H9 (cell line): ENCODE data around the gene AKT1. TPM values are rescaled to one million over a fixed set of nuclear protein-coding genes. Genes with fewer than 3 reads are reported as not detected.
A peak's percentile ranks its signal among the peaks of the same experiment; 100 is the strongest.

ENCODE experiments used
- DNase-seq: peaks from one replicate; pipeline ENCODE4 v3.0.0-alpha.2; 2017
- H2AFZ ChIP-seq: one replicate; pipeline ENCODE4 v1.6.1; 2013; ENCODE audit warnings: mild to moderate bottlenecking, low read length, control low read depth, moderate library complexity
- H2AK5ac ChIP-seq: 2 replicates; pipeline ENCODE4 v1.6.1; 2013; ENCODE audit warnings: low read length, control low read depth, mixed read lengths; ENCODE audit not compliant: insufficient read length
- H2BK120ac ChIP-seq: one replicate; pipeline ENCODE4 v1.6.1; 2013; ENCODE audit warnings: low read depth, mild to moderate bottlenecking, low read length, control low read depth, inconsistent platforms; ENCODE audit not compliant: poor library complexity, severe bottlenecking
- H2BK12ac ChIP-seq: 2 replicates; pipeline ENCODE4 v1.6.1; 2013; ENCODE audit warnings: low read length, control low read depth, mixed read lengths, low read depth; ENCODE audit not compliant: insufficient read length
- H2BK15ac ChIP-seq: 2 replicates; pipeline ENCODE4 v1.6.1; 2013; ENCODE audit warnings: low read depth, low read length, control low read depth
- H2BK20ac ChIP-seq: one replicate; pipeline ENCODE4 v1.6.1; 2013; ENCODE audit warnings: low read depth, mild to moderate bottlenecking, low read length, control low read depth, inconsistent platforms; ENCODE audit not compliant: poor library complexity, severe bottlenecking
- H2BK5ac ChIP-seq: 2 replicates; pipeline ENCODE4 v1.6.1; 2013; ENCODE audit warnings: low read length, control low read depth, mixed read lengths; ENCODE audit not compliant: insufficient read length
- H3K14ac ChIP-seq: 2 replicates; pipeline ENCODE4 v1.6.1; 2013; ENCODE audit warnings: low read length, control low read depth; ENCODE audit not compliant: insufficient read depth
- H3K18ac ChIP-seq: 2 replicates; pipeline ENCODE4 v1.6.1; 2013; ENCODE audit warnings: low read depth, mild to moderate bottlenecking, mixed read lengths, low read length, control low read depth; ENCODE audit not compliant: insufficient read length
- H3K23ac ChIP-seq: 2 replicates; pipeline ENCODE4 v1.6.1; 2013; ENCODE audit warnings: low read length, control low read depth, mixed read lengths, low read depth; ENCODE audit not compliant: insufficient read length
- H3K23me2 ChIP-seq: 2 replicates; pipeline ENCODE4 v1.6.1; 2013; ENCODE audit warnings: low read depth, mild to moderate bottlenecking, mixed read lengths, low read length, control low read depth; ENCODE audit not compliant: insufficient read length, poor library complexity, severe bottlenecking
- H3K27ac ChIP-seq: 2 replicates; pipeline ENCODE4 v1.5.1; 2013; ENCODE audit warnings: low read length, control low read depth, mixed read lengths, low read depth; ENCODE audit not compliant: insufficient read length
- H3K27me3 ChIP-seq: 2 replicates; pipeline ENCODE4 v1.6.1; 2013; ENCODE audit warnings: low read length, control low read depth, inconsistent platforms; ENCODE audit not compliant: insufficient read depth
- H3K4ac ChIP-seq: 2 replicates; pipeline ENCODE4 v1.6.1; 2013; ENCODE audit warnings: low read depth, mild to moderate bottlenecking, control low read depth, inconsistent platforms, low read length, moderate library complexity
- H3K4me1 ChIP-seq: 2 replicates; pipeline ENCODE4 v1.6.1; 2013; ENCODE audit warnings: low read length, control low read depth, inconsistent platforms; ENCODE audit not compliant: insufficient read depth
- H3K4me2 ChIP-seq: 2 replicates; pipeline ENCODE4 v1.6.1; 2013; ENCODE audit warnings: low read length, control low read depth, mixed read lengths; ENCODE audit not compliant: insufficient read length, insufficient read depth
- H3K56ac ChIP-seq: 2 replicates; pipeline ENCODE4 v1.6.1; 2013; ENCODE audit warnings: low read depth, mild to moderate bottlenecking, mixed read lengths, low read length, control low read depth; ENCODE audit not compliant: insufficient read length
- H3K79me1 ChIP-seq: 2 replicates; pipeline ENCODE4 v1.6.1; 2013; ENCODE audit warnings: low read depth, mild to moderate bottlenecking, moderate library complexity, low read length, control low read depth, inconsistent platforms; ENCODE audit not compliant: insufficient read depth, poor library complexity, severe bottlenecking
- H3K79me2 ChIP-seq: 2 replicates; pipeline ENCODE4 v1.6.1; 2013; ENCODE audit warnings: low read length, control low read depth, inconsistent platforms; ENCODE audit not compliant: insufficient read depth
- H3K9ac ChIP-seq: 2 replicates; pipeline ENCODE4 v1.6.1; 2013; ENCODE audit warnings: low read length, control low read depth, mixed read lengths; ENCODE audit not compliant: insufficient read length; ENCODE audit errors: extremely low read depth
- H3K9me3 ChIP-seq: one replicate; pipeline ENCODE4 v1.6.1; 2013; ENCODE audit warnings: low read depth, low read length, inconsistent platforms; ENCODE audit not compliant: control insufficient read depth
- H3T11ph ChIP-seq: one replicate; pipeline ENCODE4 v1.6.1; 2013; ENCODE audit warnings: mild to moderate bottlenecking, low read length, control low read depth, inconsistent platforms
- H4K20me1 ChIP-seq: one replicate; pipeline ENCODE4 v1.6.1; 2013; ENCODE audit not compliant: control insufficient read depth, insufficient read length, insufficient read depth
- H4K5ac ChIP-seq: 2 replicates; pipeline ENCODE4 v1.6.1; 2013; ENCODE audit warnings: low read depth, mild to moderate bottlenecking, mixed read lengths, low read length, control low read depth; ENCODE audit not compliant: insufficient read length
- H4K8ac ChIP-seq: replicated peaks from 2 replicates; pipeline ENCODE4 v1.6.1; 2013; ENCODE audit warnings: low read length, control low read depth, mixed read lengths, low read depth; ENCODE audit not compliant: insufficient read length
- H4K91ac ChIP-seq: 2 replicates; pipeline ENCODE4 v1.6.1; 2013; ENCODE audit warnings: low read depth, mild to moderate bottlenecking, moderate library complexity, mixed read lengths, low read length, control low read depth; ENCODE audit not compliant: insufficient read length
- H3K27ac Mint-ChIP-seq, 3 experiments: 2 replicates in 2 of 3; 3 replicates in 1 of 3; pipeline ENCODE4 v1.8.0; 2020 to 2021; ENCODE audit warnings: mixed read lengths in 3 of 3, mild to moderate bottlenecking in 1 of 3, moderate library complexity in 1 of 3
- H3K27me3 Mint-ChIP-seq: 2 replicates; pipeline ENCODE4 v1.8.0; 2021; ENCODE audit warnings: low read depth, mild to moderate bottlenecking, moderate library complexity, mixed read lengths
- H3K36me3 Mint-ChIP-seq, 3 experiments: 2 replicates in 2 of 3; 3 replicates in 1 of 3; pipeline ENCODE4 v1.8.0; 2020 to 2021; ENCODE audit warnings: low read depth in 3 of 3, mixed read lengths in 3 of 3; ENCODE audit not compliant: insufficient read depth in 1 of 3
- H3K4me1 Mint-ChIP-seq, 2 experiments: 2 replicates each; pipeline ENCODE4 v1.8.0; 2020; ENCODE audit warnings: mixed read lengths in 2 of 2
- H3K4me3 Mint-ChIP-seq, 2 experiments: 2 replicates in 1 of 2; 3 replicates in 1 of 2; pipeline ENCODE4 v1.8.0; 2020 to 2021; ENCODE audit warnings: mild to moderate bottlenecking in 2 of 2, mixed read lengths in 2 of 2, moderate library complexity in 1 of 2
- H3K9me3 Mint-ChIP-seq, 2 experiments: 2 replicates in 1 of 2; 3 replicates in 1 of 2; pipeline ENCODE4 v1.8.0; 2020; ENCODE audit warnings: mild to moderate bottlenecking in 2 of 2, mixed read lengths in 2 of 2, moderate library complexity in 1 of 2
- WGBS: extraction: QIAGEN DNeasy Blood & Tissue Kit; methylation state at CpG from one replicate; pipeline ENCODE4 v1.1.7; 2013; ENCODE audit warnings: missing lambda C conversion rate, low lambda C conversion rate, mixed read lengths; ENCODE audit not compliant: insufficient read length; ENCODE audit errors: extremely low coverage; 5-methylcytosine and 5-hydroxymethylcytosine counted together
- total RNA-seq: library from RNA; stranded (reverse); gene quantifications from 2 replicates; pipeline ENCODE4 v1.2.1, GENCODE V29; 2021
- TF ChIP-seq, protein P1 (sequence below): fragments of 200-600 bp; sonication (generic); conservative IDR thresholded peaks from 3 replicates; pipeline ENCODE4 v1.8.0; 2021; ENCODE audit warnings: antibody characterized with exemption, mild to moderate bottlenecking

The AKT1 gene
- total RNA-seq, 1 experiment from 2014 or later = 101 TPM

DNA sequence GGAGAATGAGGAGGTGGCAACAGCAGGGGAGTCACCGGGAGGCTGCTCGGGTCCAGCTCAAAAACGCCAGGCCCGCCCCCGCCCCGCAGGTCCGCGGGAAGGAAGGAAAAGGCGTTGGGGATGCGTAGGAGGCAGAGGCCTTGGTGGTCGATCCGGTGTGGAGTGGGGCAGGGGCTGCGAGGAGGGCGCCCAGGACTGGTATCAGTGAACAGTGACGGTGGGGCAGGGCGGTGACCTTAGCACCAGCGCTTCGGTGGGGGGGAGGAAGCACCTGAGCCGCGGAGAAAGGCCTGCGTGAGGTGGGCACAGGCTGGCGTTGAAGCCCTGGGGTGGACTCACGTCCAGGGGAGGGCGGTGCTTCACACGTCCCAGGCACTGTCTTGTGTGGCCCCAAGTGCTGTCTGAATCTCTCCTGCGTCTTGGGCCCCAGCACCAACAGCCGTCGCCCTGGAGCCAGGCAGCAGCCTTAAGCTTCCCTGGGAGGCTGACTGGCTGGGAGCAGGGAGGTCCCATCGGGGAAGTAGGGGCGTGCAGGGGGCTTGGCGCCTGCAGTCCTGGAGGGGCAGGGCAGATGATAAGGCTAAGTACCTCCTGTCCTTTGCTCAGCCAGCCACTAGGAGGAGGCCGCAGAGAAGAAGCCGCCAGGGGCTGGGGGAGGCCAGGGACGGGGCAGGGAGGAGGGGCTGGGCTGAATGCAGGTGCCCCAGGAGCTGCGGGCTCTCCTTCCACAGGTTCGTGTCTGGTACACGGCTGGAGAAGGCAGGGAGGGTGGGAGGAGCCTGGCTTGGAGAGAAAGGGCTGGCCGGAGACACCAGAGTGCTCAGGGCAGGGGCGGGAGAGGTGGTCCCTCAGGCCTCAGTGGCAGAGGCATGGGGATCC, 31.9 kb upstream of the AKT1 start:
- Histone ChIP-seq H2BK20ac (no peak overlapping the region), H2BK12ac (no peak overlapping the region), H3T11ph (no peak overlapping the region), H3K9ac (no peak overlapping the region), H3K4ac (no peak overlapping the region), H3K14ac (no peak overlapping the region), H3K79me1 (no peaks in the 10 kb centered on the region), H2BK120ac (no peak overlapping the region), H3K4me1 (no peaks in the 10 kb centered on the region), H3K9me3 (no peaks in the 10 kb centered on the region), H4K91ac (no peak overlapping the region), H3K23ac (no peak overlapping the region), H3K18ac (no peak overlapping the region), H2BK5ac (no peak overlapping the region), H3K56ac (no peak overlapping the region), H3K79me2 (no peaks in the 10 kb centered on the region), H3K4me2 (peak overlapping the region; percentile 58), H4K8ac (no peak overlapping the region), H4K5ac (no peak overlapping the region), H4K20me1 (no peaks in the 10 kb centered on the region), H2BK15ac (no peak overlapping the region), H2AK5ac (no peak overlapping the region), H2AFZ (no peak overlapping the region), H3K23me2 (peaks cover 15% of the 10 kb centered on the region), H3K27ac (no peak overlapping the region), H3K27me3 (peaks cover 8% of the 10 kb centered on the region; the same call in 1 of the 2 replicates)
- TF ChIP-seq, protein P1, sequence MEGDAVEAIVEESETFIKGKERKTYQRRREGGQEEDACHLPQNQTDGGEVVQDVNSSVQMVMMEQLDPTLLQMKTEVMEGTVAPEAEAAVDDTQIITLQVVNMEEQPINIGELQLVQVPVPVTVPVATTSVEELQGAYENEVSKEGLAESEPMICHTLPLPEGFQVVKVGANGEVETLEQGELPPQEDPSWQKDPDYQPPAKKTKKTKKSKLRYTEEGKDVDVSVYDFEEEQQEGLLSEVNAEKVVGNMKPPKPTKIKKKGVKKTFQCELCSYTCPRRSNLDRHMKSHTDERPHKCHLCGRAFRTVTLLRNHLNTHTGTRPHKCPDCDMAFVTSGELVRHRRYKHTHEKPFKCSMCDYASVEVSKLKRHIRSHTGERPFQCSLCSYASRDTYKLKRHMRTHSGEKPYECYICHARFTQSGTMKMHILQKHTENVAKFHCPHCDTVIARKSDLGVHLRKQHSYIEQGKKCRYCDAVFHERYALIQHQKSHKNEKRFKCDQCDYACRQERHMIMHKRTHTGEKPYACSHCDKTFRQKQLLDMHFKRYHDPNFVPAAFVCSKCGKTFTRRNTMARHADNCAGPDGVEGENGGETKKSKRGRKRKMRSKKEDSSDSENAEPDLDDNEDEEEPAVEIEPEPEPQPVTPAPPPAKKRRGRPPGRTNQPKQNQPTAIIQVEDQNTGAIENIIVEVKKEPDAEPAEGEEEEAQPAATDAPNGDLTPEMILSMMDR = peak; percentile 77
- Mint-ChIP-seq H3K4me1 (peaks cover 7 to 14% of the 10 kb centered on the region in 2 experiments; a peak in 3 of 4 replicates), H3K4me3 (peak overlapping the region; percentile 65 to 80), H3K27me3 (peaks cover 44% of the 10 kb centered on the region), H3K36me3 (peaks cover 0 to 6% (median 5%) of the 10 kb centered on the region in 3 experiments; a peak in 5 of 7 replicates), H3K27ac (no peak overlapping the region), H3K9me3 (peaks cover 10 to 12% of the 10 kb centered on the region in 2 experiments)
- WGBS = no CpG with 5 or more reads among the region's 39 CpGs
- DNase-seq = peak; percentile 94
